Fibroblast of skin of left quadriceps (primary cell): ENCODE data around the gene APBA2.
A peak's percentile ranks its signal among the peaks of the same experiment; 100 is the strongest.
"Not testable (repeated sequence)": the region's sequence is repeated elsewhere in the genome, so short reads cannot be mapped to it uniquely, and the experiment has no call there.

Experiments
- DNase-seq, 2 experiments: peaks; one replicate each; pipeline ENCODE4 v3.0.0-alpha.2; 2013; ENCODE audit warnings: low read depth in 2 of 2

The APBA2 gene

DNA sequence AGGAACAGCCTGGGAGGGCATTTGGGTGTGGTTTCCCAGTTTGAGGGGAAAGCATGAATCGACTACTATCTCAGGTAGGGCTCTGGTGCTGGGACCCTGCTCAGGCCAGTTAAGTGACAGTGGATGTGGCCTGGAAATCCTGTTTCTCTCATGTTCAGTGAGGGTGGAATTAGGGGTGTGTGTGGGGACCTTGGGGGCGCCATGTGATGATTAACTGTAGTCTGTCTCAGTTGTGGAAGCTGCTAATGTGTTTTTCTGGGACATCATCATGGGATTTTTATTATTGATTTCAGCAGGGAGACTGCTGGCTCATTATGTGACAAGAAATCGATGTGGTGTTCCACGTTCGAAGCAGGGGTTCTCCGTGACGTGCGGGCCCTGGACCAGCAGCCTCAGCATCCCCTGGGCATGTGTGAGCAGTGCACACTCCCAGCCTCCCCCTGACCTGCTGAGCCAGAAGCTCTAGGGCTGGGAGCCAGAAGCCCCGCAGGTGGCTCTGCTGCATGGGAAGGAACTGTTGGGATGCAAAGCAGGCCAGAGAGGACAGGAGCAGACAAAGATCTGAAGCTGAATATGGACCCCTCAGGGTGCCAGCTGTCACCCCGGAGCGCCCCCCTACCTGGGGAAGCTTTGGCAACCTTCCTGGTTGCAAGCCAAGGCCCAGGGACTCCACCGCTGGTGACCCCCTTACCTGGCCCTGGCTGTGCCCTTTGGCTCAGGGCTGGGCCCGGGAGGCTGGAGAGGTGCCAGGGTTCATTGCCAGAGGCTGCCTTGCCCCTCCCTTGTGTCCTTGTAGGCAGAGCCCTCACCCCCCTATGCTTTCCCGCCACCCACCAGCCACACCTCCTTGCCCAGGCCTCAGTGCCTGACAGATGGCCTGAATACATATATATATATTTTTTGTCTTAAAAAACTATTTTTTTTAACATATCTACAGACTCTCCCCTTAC is 149.8 kb downstream of the APBA2 start:
- DNase-seq = no peak

DNA sequence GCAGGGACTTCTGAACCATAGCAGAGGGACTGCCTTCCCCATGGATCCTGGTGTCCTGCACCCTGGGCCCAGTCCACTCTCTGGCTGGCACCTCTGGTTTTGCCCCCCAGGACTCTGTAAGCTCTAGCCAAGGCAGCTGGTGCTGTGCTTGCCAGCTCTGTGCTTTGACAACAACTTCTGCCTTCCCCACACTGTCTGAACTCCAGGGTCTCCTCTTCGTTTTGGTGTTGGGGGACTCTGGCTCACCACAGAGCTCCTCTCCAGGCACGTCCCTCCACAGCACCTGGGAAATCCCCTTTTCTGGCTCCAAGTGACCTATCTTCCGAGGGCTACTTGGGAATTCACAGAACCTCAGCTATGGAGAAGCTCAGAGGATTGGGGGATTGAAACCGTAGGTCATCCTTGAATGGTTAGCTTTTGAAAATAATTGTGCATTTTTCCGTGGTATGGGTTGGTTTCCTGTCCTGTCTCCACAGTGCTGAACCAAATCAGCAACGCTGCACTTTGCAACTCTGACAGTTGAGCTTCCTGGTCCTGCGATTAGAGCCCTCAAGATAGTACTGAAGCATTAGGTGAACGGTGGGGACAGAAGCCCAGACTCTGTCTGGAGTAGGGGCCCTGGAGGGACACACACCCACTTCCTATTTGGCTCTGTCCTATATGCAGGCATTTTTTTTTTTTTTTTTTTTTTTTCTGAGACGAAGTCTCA is 152.4 kb downstream of the APBA2 start:
- no peak for DNase-seq

DNA sequence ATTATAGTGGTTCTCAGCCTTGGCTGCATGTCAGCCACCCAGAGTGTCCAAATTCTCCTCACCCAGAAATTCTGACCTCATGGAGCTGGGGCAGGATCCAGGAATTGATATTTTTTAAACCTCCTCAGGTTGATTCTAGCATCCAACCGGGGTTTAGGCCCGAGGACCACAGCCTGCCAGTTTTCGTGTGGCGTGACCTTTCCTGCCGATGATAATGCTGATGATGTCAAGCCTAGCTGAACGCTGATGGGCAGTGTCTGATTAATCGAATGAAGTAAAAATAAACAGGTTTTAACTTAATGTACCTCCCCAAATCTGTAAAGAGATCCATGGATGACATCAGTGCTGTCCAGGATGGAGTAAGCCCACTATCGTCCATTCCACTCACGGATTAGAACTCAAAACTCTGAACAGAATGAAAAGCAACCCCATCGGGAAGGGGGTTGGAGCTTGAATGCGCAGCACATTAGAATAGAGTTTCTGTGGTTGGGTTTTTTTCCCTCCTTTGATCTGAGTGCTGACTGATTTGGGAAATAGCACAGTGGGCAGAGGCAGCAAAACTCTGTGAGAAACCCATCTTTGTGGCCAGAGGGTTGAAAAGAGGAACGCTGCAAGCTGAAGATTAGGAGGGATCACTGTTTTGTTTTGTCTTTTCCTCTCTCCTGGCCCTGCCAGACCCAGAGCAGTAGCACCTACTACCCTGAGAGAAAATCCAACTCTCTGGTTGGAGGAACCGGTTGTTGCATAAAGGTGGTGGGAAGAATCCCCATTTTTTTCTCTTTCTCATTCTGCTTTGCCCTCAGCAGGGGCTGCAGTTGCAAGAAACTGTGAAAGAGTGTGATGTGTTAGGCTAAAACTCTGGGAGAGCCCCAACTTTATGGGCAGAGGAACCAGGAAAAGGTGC is 153.9 kb downstream of the APBA2 start:
- no peak for DNase-seq

DNA sequence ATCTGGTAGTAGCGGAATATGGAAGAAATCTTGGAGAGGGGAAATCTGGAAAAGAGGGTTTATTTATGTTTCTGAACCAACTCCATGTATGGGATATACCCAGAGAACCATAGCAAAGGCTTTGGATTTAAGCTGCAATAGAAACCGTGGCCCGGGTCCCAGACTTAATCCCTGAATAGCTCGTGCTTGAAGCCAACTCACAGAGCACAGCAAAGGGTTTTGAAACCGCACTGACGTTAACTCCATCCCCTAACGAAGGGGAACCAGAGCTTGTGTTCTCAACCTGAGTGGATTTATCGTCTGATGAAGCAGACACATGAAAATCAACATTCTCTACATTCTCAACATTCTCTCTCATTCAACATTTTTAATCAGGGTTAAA is 154.6 kb downstream of the APBA2 start:
- peak; percentile 45 to 54 for DNase-seq

DNA sequence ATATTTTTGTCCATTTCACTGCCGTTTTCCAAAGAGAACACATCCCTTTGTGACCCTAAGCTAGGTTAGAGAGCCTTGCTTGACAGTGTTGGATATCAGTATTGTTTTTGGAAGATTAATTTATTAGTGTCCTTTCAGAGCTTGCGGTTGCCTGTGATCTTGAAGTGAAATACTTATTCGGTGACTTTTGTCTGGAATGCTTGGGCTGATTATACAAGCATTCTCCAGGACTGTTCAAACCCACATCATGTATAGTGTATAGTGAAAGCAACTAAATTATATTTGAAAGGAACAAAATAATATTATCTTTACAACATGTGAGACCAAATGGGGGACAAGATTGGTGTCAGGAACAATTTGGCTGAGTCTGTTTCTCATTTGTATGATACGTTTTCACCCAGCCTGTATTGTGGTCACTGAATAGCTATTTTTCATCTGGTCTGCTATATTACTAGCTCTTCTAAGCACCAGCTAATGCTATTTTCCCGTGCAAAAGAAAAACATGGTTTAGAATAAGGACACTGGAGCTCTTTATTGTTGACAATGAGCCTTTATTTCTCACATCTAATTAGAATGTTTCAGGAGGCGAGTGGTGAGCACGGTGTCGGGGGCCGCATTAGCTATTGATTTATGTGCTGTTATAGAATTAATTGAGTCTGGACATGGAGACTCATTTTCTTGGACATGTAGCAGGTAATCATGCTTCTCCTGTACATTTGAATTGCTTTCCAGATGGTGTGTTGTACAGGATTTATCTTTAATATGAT is 158.1 kb downstream of the APBA2 start:
- peak; percentile 38 to 42 for DNase-seq

DNA sequence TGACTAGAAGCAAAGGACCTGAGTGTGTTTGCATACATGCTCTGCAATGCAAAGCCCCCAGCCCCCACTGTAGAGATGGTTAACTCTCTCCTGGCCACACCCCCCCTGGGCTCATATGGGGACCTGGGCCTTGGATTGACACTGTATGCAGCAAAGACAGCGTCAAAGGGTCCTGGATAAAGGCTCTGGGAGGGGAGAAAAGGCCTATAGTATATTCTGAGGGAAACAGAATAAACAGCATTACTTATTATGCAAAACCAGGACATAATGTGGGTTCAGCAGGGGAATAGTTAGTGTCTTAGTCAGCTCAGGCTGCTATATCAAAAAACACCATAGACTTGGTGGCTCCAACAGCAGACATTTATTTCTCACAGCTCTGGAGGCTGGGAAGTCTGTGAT is 158.7 kb downstream of the APBA2 start:
- no peak for DNase-seq

DNA sequence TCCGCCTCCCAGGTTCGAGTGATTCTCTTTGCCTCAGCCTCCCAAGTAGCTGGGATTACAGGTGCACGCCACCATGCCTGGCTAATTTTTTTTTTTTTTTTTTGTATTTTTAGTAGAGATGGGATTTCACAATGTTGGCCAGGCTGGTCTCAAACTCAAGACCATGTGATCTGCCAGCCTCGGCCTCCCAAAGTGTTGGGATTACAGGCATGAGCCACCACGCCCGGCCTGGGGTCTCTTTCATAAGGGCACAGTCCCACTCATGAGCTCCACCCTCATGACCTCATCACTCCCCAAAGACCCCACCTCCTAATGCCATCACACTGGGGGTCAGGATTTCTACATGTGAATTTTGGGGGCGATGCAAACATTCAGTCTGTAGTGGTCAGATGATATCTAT is 159.4 kb downstream of the APBA2 start:
- not testable (repeated sequence) for DNase-seq

DNA sequence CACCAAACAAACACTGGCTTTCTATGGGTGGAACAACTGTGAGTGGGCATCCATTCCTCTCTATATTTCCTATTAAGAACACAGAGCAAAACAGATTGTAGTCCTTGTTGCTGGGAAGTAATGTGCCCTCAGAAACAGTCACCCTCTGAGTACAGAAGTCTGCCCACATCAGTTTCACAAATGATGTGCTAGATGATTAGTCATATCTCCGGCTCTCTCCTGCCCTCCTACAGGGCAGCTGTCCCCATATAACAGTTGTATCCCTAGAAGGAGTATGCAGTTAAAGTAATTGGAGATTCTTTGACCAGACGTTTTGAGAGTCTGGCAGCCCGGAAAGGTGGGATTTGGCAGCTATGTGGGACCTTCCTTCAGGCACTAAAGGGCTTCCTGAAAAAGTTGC is 159.9 kb downstream of the APBA2 start:
- no peak for DNase-seq

DNA sequence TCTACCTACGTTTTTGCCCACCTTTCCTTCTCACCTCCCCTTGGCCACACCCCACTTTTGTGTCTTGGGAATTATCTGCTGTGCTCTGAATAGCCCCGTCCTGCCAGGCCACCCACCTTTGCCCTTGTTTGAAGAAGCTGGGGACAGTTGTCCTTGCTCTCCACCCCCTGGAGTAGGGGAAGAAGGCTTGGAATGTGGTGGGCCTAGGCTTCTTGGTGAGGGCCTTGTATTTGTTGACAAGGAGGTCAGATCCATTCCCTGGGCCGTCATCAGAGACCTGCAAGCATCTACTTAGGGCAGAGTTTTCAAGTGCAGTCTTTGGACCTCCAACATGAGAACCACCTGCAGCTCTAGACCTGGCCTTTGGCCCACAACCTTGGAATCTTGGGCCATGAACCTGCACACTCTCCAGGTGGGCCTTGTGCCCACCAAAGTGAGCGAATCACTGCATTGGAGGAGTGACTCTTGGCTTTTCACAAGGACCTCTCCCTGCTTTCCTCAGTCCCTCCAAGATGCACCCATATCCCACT is 160.6 kb downstream of the APBA2 start:
- DNase-seq = no peak

DNA sequence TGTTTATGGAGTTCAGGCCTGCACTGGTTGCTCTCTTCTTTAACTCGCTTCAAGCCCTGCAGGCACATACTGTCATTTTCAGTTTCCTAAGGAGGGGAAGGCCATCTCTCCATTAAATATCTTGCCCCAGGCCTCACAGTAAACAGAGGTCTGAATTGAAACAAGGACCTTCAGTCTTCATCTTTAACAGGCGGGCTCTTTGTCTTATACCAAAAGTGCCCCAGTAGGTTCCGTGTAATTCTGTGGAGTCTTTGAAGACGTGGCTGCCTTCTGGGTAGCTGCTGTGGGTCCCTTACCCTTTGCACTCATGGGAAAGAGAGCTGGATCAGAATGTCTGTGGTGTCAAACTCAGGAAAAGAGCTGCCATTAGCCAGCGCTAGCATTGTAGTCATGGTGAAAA is 161.2 kb downstream of the APBA2 start:
- no peak for DNase-seq

DNA sequence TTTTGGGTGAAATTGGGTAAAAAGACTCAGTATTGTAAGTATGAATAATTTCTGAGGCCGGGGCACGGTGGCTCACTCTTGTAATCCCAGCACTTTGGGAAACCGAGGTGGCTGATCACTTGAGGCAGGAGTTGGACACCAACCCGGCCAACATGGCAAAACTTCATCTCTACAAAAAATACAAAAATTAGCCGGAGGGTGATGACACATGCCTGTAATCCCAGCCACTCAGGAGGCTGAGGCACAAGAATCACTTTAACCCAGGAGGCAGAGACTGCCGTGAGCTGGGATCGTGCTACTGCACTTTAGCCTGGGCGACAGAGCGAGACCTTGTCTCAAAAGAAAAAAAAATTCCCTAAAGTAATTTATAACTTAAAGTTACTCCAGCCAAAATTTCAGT is 162.2 kb downstream of the APBA2 start:
- no peak for DNase-seq

DNA sequence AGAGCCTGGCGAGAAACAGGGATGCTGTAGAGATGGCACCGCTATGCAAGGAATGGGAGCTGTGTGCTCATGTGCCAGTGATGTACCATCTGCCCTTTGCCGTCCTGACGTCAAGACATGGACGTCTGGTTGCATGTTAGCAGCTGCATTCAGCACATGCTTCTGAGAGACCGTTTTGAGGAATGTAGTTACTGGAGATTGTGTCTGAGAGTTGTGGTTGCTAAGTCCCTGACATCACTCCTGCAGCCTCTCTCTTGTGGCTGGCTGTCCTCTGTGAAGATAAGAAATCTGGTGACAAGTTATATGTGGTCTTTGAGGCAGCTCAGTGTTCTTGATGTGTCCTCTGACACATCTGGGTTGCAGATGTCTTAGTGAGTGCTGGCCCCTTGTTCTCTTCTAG is 165.1 kb downstream of the APBA2 start:
- DNase-seq = peak in 1 of 2 experiments; percentile 25

DNA sequence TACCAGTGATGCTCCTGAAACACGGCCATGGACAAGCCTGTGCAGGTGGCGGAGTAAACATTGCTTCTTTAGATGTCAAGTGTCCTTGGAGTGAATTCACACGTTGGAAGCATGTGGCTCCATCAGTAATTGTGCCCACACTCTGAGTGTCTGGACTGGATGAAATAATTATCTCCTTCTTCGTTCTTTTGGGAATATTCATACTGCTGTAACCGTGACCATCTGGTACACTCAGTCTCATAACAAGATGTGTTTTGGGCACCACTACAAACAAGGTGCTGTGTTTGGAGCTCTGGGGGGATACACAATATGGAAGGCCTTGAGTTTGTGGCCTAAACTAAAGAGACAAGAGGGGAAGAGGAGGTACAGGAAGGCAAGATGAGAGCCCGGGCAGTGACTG is 165.6 kb downstream of the APBA2 start:
- no peak for DNase-seq

DNA sequence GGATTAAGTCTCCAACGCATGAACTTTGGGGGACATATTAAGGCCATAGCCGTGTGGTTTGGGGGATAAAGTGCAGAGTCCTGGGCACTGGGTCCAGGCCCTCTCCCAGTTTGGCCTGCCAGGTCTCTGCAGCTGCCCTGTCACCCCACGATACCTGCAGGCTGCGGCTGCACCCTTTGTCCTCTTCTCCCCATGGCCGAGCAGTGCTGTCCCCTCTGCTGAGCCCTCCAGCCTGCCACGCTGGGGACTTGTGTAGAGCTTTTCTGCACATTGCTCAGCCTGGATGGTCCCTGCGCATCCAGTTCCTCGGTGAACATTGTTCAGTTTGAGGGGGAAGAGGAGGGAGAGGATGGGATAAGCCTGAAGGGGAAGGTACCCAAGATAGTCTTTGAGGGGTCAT is 167.2 kb downstream of the APBA2 start:
- DNase-seq = no peak

DNA sequence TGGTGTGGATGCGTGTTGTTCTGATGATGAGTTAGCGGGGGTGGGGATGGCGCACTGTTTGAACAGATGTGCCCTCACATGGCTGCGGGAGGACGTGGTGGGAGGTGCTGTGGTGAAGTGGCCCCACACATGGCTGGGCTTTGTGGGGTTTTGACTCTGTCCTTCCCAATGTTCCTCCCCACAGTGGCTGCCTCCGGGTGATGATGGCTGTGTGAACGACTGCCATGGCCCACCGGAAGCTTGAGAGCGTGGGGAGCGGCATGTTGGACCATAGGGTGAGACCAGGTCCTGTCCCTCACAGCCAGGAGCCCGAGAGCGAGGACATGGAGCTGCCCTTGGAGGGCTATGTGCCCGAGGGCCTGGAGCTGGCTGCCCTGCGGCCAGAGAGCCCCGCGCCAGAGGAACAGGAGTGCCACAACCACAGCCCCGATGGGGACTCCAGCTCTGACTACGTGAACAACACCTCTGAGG is 167.9 kb downstream of the APBA2 start:
- DNase-seq = no peak

DNA sequence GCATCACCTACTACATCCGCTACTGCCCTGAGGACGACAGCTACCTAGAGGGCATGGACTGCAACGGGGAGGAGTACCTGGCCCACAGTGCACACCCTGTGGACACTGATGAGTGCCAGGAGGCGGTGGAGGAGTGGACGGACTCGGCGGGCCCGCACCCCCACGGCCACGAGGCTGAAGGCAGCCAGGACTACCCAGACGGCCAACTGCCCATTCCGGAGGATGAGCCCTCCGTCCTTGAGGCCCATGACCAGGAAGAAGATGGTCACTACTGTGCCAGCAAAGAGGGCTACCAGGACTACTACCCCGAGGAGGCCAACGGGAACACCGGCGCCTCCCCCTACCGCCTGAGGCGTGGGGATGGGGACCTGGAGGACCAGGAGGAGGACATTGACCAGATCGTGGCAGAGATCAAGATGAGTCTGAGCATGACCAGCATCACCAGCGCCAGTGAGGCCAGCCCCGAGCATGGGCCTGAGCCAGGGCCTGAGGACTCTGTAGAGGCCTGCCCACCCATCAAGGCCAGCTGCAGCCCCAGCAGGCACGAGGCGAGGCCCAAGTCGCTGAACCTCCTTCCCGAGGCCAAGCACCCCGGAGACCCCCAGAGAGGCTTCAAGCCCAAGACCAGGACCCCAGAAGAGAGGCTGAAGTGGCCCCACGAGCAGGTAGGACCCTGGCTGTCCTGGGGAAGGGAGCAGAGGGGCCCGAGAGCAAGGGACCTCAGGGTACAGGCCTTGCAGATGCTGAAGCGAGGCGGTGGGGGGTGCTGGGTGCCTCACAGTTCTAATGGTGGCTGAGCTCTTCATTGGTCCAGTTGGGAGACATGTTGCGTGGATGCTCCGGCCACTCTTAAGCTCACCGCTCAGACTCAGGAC is 168.6 kb downstream of the APBA2 start:
- DNase-seq = no peak

DNA sequence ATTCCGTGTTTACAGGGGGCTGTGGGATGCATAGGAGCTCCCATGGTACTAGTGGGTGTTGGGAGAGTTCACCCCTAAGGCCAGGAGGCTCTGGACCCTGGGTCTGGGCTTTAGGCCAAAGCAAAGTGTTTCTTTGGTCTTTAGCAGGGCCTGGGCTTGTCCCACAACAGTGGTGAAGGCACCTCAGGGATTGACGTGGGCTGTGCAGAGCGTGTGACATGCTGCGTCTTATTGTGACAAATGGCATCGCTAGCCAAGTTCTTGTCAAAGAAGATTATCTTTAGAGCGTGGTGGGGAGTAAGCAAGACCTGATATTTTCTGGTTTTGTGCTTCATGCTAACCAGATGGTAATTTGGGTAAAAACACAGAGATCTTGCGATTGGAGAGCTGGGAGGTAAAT is 170.1 kb downstream of the APBA2 start:
- DNase-seq = no peak

DNA sequence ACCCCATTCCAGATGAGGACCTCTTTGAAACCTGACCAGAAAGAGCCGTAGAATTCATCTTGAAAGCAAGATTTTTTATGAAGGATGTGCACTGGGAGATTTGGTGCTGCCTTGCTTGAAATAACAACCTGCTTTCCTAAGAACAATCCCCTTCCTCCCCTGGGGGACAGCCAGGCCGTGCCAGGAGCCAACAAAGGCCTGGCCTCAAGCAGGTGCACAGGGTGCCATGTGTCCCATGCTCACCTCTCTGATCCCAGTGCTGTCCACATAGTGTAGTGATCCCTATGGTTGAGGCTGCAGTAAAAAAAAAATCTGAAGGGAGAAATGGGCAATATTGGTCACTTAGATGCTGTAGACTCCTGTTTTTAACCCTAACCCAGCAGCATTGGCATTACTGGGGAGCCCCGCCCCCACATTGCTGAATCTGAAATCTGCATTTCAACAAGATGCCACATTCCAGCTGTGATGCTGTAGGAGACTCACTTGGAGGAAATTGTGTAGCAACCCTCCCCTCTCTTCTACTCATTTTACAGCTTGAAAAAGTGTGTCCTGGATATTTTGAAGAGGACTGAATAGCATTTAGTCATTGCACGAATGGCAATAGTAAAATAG is 171.2 kb downstream of the APBA2 start:
- DNase-seq = no peak

DNA sequence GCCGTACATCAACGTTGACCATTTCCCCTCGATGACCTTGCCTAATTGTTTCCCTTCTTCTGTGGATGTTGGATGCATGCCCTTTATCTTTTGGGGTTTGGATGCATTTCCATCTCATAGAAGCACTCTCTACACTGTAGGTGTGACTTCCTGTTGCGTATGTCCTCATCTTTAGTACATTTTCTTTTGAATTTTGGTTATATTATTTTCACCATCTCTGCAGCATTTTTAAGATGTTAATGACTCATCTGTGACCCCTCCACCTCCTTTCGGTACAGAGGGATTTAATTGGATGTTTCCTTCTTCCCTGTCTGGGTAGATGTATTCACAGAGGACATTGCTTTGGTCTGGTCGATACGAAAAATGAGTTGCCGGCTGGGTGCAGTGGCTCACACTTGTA is 172.1 kb downstream of the APBA2 start:
- DNase-seq = no peak
